ENCODE results near the gene JMJD1C.

Gene JMJD1C

DNA sequence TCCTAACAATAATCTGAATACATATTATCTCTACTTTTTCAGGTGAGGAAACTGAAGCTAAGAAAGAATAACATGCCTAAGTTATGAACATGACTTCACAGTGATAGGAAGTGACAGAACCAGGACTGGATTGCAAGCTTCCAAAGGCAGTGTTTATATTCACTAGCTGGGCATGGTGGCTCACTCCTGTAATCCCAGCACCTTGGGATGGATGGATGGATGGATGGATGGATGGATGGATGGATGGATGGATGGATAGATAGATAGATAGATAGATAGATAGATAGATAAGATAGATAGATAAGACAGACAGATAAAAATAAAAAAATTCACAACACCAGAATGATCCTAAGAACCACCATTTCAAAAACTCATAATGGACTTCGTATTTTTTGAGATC is 18.2 kb upstream of the JMJD1C start:
- DNase-seq (ENCODE audit: low read depth in 2 of 3, low spot score in 1 of 3) = no peak

GRCh38 chr10:63481815-63482421 is 16.1 kb upstream of the JMJD1C start:
- DNase-seq (ENCODE audit: low read depth in 2 of 3, low spot score in 1 of 3) = no peak

DNA sequence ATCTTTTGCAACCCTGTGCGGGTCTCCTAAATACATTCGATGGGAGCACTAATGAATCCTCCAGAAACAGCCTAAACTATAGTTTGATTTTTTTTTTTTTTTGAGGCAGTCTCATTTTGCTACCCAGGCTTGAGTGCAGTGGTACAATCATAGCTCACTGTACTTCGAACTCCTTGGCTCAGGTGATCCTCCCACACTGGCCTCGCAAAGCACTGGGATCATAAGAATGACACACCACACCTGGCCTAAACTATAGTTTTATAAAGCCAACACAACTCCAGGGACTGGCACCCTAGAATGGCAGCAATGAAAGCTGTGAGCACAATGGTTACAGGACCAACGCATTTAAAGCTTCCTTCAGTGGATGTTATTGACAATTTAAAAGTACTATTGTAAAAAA is 14.5 kb upstream of the JMJD1C start:
- no peak for DNase-seq (ENCODE audit: low read depth in 2 of 3, low spot score in 1 of 3)

GRCh38 chr10:63478564-63478963 is 12.8 kb upstream of the JMJD1C start:
- no peak for DNase-seq (ENCODE audit: low read depth in 2 of 3, low spot score in 1 of 3)

DNA sequence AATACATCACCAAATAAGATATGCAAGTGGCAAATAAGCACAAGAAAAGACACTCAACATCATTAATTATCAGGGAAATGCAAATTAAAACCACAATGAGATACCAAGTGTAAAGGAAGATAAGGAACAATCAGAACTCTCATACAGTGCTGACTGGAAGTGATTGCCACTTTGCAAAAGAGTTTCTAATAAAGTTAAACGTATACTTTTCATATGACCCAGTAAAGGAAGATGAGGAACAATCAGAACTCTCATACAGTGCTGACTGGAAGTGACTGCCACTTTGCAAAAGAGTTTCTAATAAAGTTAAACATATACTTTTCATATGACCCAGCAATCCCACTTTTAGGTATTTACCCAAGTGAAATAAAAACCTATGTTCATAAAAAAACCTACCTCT is 12.2 kb upstream of the JMJD1C start:
- DNase-seq (ENCODE audit: low read depth in 2 of 3, low spot score in 1 of 3) = no peak

DNA sequence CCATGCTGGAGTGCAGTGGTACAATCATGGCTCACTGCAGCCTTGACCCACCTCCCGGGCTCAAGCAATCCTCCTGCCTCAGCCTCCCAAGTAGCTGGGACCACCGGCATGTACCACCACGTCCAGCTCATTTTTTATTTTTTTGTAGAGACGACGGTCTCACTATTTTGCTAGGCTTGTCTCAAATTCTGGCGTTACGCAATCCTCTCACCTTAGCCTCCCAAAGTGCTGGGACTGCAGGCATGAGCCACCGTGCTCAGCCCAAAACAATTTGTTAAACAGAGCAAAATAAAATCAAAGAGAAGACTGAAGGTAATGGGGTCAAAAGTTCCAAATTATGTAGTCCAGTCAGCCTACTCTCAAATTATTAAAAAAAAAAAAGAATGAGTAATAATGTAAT is 8.7 kb upstream of the JMJD1C start:
- DNase-seq (ENCODE audit: low read depth in 2 of 3, low spot score in 1 of 3) = no peak

DNA sequence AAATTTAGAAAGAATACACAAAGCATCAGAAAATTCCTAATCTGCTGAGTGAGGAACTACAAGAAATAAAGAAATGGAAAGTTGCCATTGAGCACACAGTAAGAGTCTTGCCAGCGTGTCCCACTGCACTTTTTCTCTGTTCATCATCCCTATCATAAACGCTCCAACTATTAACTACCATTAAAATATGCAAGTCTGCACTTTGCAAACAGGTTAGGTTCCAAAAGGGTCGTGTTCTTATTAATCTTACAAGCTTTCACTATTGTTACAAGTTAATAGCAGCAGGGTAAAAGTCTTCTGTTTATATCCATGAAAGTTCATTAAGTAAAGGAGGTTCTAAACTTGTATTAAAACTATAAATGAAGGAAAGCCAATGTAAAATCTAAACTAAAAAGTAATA is 5.2 kb upstream of the JMJD1C start:
- DNase-seq (ENCODE audit: low read depth in 2 of 3, low spot score in 1 of 3) = no peak

GRCh38 chr10:63468947-63469346 is 3.2 kb upstream of the JMJD1C start:
- DNase-seq (ENCODE audit: low read depth in 2 of 3, low spot score in 1 of 3) = no peak

GRCh38 chr10:63467841-63468240 is 2.1 kb upstream of the JMJD1C start:
- DNase-seq (ENCODE audit: low read depth in 2 of 3, low spot score in 1 of 3) = no peak

DNA sequence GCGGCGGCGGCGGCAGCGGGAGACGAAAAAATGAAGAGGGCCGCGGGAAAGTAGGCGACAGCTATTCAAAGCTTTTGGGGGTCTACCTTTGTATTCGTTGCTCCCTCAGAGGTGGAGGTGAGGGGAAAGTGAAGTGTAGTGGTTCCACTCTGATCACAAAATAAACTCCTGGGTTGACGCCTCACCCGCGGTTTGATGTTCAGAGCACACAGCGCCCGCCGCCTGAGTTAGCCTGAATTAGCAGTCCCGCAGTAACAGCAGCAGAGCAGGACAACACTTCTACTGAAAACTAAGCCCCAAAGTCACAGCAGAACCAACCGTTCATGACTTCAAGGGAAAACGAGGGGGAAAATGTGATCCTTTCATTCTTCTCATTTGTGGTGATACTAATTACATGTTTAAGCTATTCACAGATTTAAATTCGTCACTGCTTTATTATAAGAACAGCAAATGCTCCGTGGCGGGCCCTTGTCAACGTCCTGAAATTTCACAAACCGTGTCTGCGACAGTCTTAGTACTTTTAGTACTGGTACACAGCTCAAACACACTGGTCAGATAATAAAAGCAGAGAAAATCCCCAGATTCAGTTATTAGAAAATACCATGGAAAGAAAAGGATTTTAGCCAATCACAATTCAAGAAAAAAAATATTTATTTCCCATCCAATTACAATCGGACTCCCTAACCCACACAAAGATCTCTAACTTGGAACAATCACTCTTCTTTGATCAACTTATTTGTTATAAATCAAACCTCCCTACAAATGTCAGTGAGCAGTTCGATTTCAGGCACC is 563 bp upstream of the JMJD1C start:
- no peak for DNase-seq (ENCODE audit: low read depth in 2 of 3, low spot score in 1 of 3)

GRCh38 chr10:63464402-63465292 is 1.1 kb downstream of the JMJD1C start:
- peak in 1 of 3 donors; percentile 27 for DNase-seq (ENCODE audit: low read depth in 2 of 3, low spot score in 1 of 3)

GRCh38 chr10:63462442-63462841 is 3.3 kb downstream of the JMJD1C start:
- no peak for DNase-seq (ENCODE audit: low read depth in 2 of 3, low spot score in 1 of 3)

DNA sequence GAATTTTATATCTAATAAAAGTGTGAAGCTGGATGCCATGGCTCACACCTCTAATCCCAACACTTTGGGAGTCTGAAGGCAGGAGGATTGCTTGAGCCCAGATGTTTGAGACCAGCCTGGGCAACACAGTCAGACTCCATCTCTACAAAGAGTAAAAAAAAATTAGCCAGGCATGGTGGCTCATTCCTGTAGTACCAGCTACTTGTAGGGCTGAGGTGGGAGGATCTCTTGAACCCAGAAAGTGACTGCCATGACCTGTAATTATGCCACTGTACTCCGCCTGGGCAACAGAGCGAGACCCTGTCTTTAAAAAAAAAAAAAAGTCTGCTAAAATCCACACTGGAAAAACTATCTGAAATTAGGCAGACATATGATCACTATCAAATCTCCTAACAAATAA is 7.6 kb downstream of the JMJD1C start:
- no peak for DNase-seq (ENCODE audit: low read depth in 2 of 3, low spot score in 1 of 3)

DNA sequence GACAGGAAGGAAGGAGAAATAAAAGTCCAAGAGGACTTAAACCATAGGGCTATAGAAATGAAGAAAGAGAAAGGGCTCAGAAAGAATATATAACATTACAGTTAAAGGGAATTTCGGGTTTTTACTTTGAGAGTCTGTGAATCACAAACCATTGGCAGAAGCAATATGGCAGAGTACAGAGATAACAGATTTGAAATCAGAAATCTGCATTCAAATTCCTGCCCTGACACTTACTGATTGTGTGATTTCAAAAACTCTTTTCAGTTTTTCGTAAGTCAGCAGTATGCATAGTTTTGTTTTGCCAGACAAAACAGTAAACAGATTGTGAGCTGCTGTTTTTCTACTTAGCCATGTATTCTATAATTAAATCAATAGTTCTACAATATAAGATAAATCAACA is 8.2 kb downstream of the JMJD1C start:
- DNase-seq (ENCODE audit: low read depth in 2 of 3, low spot score in 1 of 3) = no peak

GRCh38 chr10:63456437-63457210 is 9.2 kb downstream of the JMJD1C start:
- DNase-seq (ENCODE audit: low read depth in 2 of 3, low spot score in 1 of 3) = no peak

- no peak for DNase-seq (ENCODE audit: low read depth in 2 of 3, low spot score in 1 of 3)
These were observed 10.3 kb downstream of the JMJD1C start for GRCh38 chr10:63455507-63455906.

- no peak for DNase-seq (ENCODE audit: low read depth in 2 of 3, low spot score in 1 of 3)
These were observed 11.1 kb downstream of the JMJD1C start for GRCh38 chr10:63454631-63455030.

DNA sequence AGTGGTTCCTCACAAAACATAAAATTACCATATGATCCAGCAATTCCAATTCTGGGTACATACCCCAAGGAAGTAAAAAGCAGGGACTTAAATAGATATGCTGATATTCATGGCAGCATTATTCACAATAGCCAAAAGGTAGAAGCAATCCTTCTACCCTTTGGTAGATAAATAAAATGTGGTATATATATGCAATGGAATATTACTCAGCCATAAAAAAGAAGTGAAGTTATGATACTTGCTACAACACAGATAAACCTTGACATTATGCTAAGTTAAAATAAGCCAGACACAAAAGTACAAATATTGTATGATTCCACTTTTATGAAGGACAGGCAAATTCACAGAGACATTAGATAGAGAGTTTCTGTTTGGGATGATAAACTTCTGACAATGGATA is 13.3 kb downstream of the JMJD1C start:
- DNase-seq (ENCODE audit: low read depth in 2 of 3, low spot score in 1 of 3) = no peak

DNA sequence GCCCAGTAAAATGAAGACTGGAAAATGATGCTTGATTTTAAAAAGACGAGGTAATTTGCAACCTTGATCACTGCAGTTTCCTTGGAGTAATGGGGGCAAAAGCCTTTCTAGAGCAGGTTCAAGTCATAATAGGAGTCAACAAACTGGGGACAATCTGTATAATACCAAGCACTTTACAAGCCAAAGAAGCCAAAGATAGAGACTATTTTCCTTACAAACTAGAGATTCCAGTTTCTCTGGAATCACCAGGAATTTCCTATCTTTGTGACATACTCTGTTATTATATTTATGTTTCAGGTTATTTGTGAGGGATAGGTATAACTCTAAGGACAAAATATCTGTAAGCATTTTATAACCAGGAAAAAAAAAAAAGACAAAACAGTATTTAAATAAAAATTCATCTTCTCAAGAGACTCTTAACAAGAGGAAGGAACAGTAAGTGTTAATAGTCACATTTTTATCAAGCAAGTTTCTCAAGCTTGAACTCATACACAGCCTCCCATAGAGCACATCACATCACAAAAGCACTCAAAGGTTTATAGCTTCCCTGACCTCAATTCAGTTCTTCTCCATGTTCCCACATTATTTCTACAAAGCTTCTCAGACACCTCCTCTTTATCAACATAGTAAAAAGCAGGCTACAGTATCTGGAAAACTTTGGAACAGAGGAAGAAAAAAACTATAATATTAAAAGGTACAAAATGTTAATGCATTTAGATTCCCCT is 18.9 kb downstream of the JMJD1C start:
- DNase-seq (ENCODE audit: low read depth in 2 of 3, low spot score in 1 of 3) = no peak

DNA sequence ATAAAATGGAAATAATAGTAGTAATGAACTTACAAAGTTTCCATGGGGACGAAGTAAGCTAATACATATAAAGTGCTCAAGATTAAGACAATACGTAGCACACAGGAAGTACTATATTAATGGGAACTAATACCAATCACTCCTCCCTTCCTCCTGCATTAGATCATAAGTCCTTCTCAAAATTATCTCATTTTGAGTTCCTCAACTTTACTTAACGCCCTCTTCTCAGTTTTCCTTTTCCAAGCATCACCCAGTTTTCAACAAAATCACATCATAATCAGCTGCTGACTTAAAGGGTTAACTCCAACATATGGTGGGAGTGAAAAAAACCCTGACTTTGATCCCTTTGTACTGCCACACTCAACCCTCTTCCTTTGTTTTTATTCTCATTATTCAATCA is 24.4 kb downstream of the JMJD1C start:
- DNase-seq (ENCODE audit: low read depth in 2 of 3, low spot score in 1 of 3) = no peak

GRCh38 chr10:63439607-63440006 is 26.2 kb downstream of the JMJD1C start:
- no peak for DNase-seq (ENCODE audit: low read depth in 2 of 3, low spot score in 1 of 3)
